Tibial nerve (tissue), 3 donors: ENCODE results near the gene EFTUD2.

Experiments
- POLR2A ChIP-seq, 2 donors: fragments of 450-650 bp; IDR thresholded peaks; one replicate each; pipeline ENCODE4 v1.6.1; 2017; ENCODE audit warnings: antibody characterized with exemption in 2 of 2, mild to moderate bottlenecking in 2 of 2, moderate library complexity in 2 of 2
- TF ChIP-seq, protein P1 (sequence below), 5 experiments: fragments of 200-600 bp in 3 of 5; fragments of 450-650 bp in 2 of 5; sonication (generic) in 3 of 5; IDR thresholded peaks; one replicate each; pipeline ENCODE4 v1.5.1; 2016 to 2019; ENCODE audit warnings: antibody characterized with exemption in 5 of 5, mild to moderate bottlenecking in 3 of 5, moderate library complexity in 2 of 5

DNA sequence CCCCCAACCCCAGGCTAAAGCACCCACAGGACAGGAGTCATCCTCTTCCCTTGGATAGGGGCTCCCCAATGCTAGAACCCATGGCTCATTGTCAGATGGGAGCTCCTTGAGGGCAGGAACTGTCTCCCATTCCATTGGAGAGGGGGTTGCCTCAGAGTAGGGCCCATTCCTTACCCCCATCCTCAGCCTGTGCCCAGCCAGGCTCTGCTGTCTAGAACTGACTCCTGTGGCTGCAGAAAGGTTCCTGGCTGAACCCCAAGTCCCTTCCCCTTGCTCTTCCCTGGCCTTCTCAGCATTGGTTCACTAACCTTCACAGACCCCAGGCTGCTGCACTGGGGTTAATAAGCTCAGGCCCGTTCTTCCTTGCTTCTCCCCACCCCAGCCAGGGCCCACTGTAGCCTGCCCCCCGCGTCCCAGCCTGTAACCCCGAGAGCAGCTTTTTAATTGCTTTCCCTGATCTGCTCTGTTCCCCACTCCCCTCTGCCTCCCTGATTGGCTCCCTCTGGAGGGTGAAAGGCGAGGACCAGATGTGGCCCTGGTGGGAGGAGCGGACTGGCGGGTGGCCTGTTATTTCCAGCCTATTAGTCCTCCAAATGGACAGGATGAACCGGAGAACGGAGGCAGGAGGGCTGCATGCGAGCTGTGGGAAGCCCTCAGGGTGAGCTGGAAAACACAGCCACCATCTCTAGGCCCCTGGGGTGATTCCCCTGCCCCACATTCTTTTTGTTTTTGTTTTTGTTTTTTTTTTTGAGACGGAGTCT, 22.1 kb upstream of the EFTUD2 start:
- TF ChIP-seq, protein P1, sequence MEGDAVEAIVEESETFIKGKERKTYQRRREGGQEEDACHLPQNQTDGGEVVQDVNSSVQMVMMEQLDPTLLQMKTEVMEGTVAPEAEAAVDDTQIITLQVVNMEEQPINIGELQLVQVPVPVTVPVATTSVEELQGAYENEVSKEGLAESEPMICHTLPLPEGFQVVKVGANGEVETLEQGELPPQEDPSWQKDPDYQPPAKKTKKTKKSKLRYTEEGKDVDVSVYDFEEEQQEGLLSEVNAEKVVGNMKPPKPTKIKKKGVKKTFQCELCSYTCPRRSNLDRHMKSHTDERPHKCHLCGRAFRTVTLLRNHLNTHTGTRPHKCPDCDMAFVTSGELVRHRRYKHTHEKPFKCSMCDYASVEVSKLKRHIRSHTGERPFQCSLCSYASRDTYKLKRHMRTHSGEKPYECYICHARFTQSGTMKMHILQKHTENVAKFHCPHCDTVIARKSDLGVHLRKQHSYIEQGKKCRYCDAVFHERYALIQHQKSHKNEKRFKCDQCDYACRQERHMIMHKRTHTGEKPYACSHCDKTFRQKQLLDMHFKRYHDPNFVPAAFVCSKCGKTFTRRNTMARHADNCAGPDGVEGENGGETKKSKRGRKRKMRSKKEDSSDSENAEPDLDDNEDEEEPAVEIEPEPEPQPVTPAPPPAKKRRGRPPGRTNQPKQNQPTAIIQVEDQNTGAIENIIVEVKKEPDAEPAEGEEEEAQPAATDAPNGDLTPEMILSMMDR (IDR thresholded peaks at IDR 0.05), result no peak
- no peak for TF ChIP-seq POLR2A (IDR thresholded peaks at IDR 0.05)
